Naive thymus-derived CD4-positive, alpha-beta T cell (primary cell): ENCODE measurements around the gene RNF113B. TPM values are rescaled to one million over a fixed set of nuclear protein-coding genes. Genes with fewer than 3 reads are reported as not detected.
A peak's percentile ranks its signal among the peaks of the same experiment; 100 is the strongest.

Source experiments
- ATAC-seq: fragments of 150-1000 bp; cut with Tn5 transposase; 2 replicates; pipeline ENCODE4 v1.10.0; 2021; ENCODE audit warnings: mild to moderate bottlenecking, moderate library complexity
- CTCF ChIA-PET: fragments of 350-600 bp; sonication (Branson Sonifier 250); formaldehyde crosslinking; loops from one replicate; lab custom pipeline; 2021; ENCODE audit warnings: antibody characterized with exemption; lab: Charles Lee
- POLR2A ChIA-PET: fragments of 350-600 bp; sonication (Branson Sonifier 250); formaldehyde crosslinking; loops from one replicate; lab custom pipeline; 2021; ENCODE audit warnings: antibody characterized with exemption, inconsistent platforms; lab: Charles Lee
- DNase-seq, 9 donors: peaks; one replicate each; pipeline versions ENCODE4 v3.0.0 to v3.0.0-alpha.2; 2020 to 2022; ENCODE audit warnings: mixed read lengths in 1 of 9
- H3K27ac ChIP-seq: one replicate; pipeline ENCODE4 v1.7.0; 2013; ENCODE audit warnings: mild to moderate bottlenecking, low read depth, low read length, moderate library complexity
- H3K27me3 ChIP-seq, 2 donors: one replicate each; pipeline ENCODE4 v1.7.0; 2013; ENCODE audit warnings: low read length in 2 of 2, mild to moderate bottlenecking in 2 of 2, moderate library complexity in 2 of 2; ENCODE audit not compliant: control insufficient read depth in 2 of 2, insufficient read depth in 2 of 2
- H3K36me3 ChIP-seq, 3 experiments: 1 replicate in 2 of 3; 2 replicates in 1 of 3; pipeline ENCODE4 v1.7.0; 2013; ENCODE audit warnings: low read length in 3 of 3, mild to moderate bottlenecking in 3 of 3, moderate library complexity in 1 of 3; ENCODE audit not compliant: insufficient read depth in 3 of 3, control insufficient read depth in 2 of 3
- H3K4me1 ChIP-seq, 2 donors: one replicate each; pipeline ENCODE4 v1.7.0; 2013; ENCODE audit warnings: low read length in 2 of 2, mild to moderate bottlenecking in 2 of 2, moderate library complexity in 1 of 2; ENCODE audit not compliant: control insufficient read depth in 2 of 2, insufficient read depth in 2 of 2
- H3K4me3 ChIP-seq: 2 replicates; pipeline ENCODE4 v1.7.0; 2013; ENCODE audit warnings: mild to moderate bottlenecking, low read length
- H3K9me3 ChIP-seq, 3 experiments: 1 replicate in 2 of 3; 2 replicates in 1 of 3; pipeline ENCODE4 v1.7.0; 2013; ENCODE audit warnings: low read length in 3 of 3; ENCODE audit not compliant: control insufficient read depth in 2 of 3
- H3K27ac Mint-ChIP-seq, 9 donors: one replicate each; pipeline ENCODE4 v1.8.0; 2020 to 2022; ENCODE audit warnings: mixed read lengths in 9 of 9, mild to moderate bottlenecking in 8 of 9, moderate library complexity in 5 of 9, inconsistent platforms in 2 of 9
- H3K27me3 Mint-ChIP-seq, 5 donors: one replicate each; pipeline ENCODE4 v1.8.0; 2021 to 2022; ENCODE audit warnings: mixed read lengths in 5 of 5, mild to moderate bottlenecking in 1 of 5
- H3K36me3 Mint-ChIP-seq, 5 donors: one replicate each; pipeline ENCODE4 v1.8.0; 2020 to 2022; ENCODE audit warnings: mixed read lengths in 5 of 5, mild to moderate bottlenecking in 3 of 5, inconsistent platforms in 1 of 5
- H3K4me1 Mint-ChIP-seq, 7 donors: one replicate each; pipeline ENCODE4 v1.8.0; 2020 to 2022; ENCODE audit warnings: mixed read lengths in 7 of 7, mild to moderate bottlenecking in 3 of 7, inconsistent platforms in 1 of 7
- H3K4me3 Mint-ChIP-seq, 10 donors: one replicate each; pipeline ENCODE4 v1.8.0; 2020 to 2022; ENCODE audit warnings: mild to moderate bottlenecking in 10 of 10, mixed read lengths in 10 of 10, moderate library complexity in 6 of 10, inconsistent platforms in 2 of 10
- H3K9me3 Mint-ChIP-seq, 11 donors: one replicate each; pipeline ENCODE4 v1.8.0; 2020 to 2022; ENCODE audit warnings: mixed read lengths in 11 of 11, mild to moderate bottlenecking in 4 of 11, inconsistent platforms in 1 of 11, moderate library complexity in 1 of 11
- intact Hi-C, 2 donors: fragments of 100-400 bp; cut with micrococcal nuclease; formaldehyde crosslinking; loops; one replicate each; pipeline ENCODE4 v1.15.1; 2023
- polyA plus RNA-seq, 2 donors: library from polyadenylated mRNA; unstranded; fragments of 300-500 nt; fragmentation: Illumina TruSeq; gene quantifications; one replicate each; pipeline ENCODE4 v1.2.3, GENCODE V29; 2021
- total RNA-seq, 6 experiments: library from RNA in 5 of 6; stranded (reverse) in 5 of 6; gene quantifications; 1 replicate in 5 of 6; 2 replicates in 1 of 6; pipeline ENCODE4 v1.2.3 and lab custom pipeline; 2021 to 2026

RNF113B gene
- total and polyA plus RNA-seq, 7 experiments from 2014 or later = not detected

- ATAC-seq (no peak), DNase-seq (no peak)
- no peak overlapping the region for H3K4me3 Mint-ChIP-seq
- Histone ChIP-seq H3K36me3 (no peaks in the 10 kb centered on the region), H3K9me3 (peaks cover 0 to 6% (median 0%) of the 10 kb centered on the region in 3 experiments), H3K27ac (no peak overlapping the region), H3K27me3 (no peaks in the 10 kb centered on the region), H3K4me3 (no peak overlapping the region), H3K4me1 (no peaks in the 10 kb centered on the region)
- ChIA-PET CTCF (no interaction called here), POLR2A (no interaction called here)
- peaks cover 0 to 4% (median 0%) of the 10 kb centered on the region in 5 donors for H3K36me3 Mint-ChIP-seq
- peaks cover 2 to 34% (median 11%) of the 10 kb centered on the region in 11 donors for H3K9me3 Mint-ChIP-seq
- no peak overlapping the region for H3K27ac Mint-ChIP-seq
- intact Hi-C loops = no loop called here
- peaks cover 0 to 32% (median 16%) of the 10 kb centered on the region in 5 donors for H3K27me3 Mint-ChIP-seq
- no peaks in the 10 kb centered on the region for H3K4me1 Mint-ChIP-seq
Measured at GRCh38 chr13:98206946-98207345, 29.9 kb upstream of the RNF113B start.

DNA sequence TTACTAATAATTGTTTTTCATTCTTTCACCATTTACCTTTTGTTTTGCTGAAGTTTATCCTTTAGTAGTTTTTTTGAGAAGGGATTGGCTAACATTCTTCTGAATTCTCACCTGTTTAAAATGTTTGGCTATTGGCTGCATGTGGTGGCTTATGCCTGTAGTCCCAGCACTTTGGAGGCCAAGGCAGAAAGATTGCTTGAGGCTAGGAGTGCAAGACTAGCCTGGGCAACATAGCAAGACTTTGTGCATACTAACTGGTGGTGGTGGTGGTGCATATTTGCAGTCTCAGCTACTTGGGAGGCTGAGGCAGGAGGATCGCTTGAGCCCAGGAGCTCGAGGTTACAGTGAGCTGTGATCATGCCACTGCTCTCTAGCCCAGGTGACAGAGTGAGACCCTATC lies 27.5 kb upstream of the RNF113B start:
- ATAC-seq (no peak), DNase-seq (no peak)
- POLR2A ChIA-PET = no interaction called here
- H3K9me3 ChIP-seq = peaks cover 0 to 6% (median 0%) of the 10 kb centered on the region in 3 experiments
- Mint-ChIP-seq H3K4me3 (no peak overlapping the region), H3K4me1 (no peaks in the 10 kb centered on the region), H3K27me3 (peaks cover 0 to 37% (median 20%) of the 10 kb centered on the region in 5 donors), H3K9me3 (peaks cover 2 to 31% (median 13%) of the 10 kb centered on the region in 11 donors), H3K27ac (no peak overlapping the region), H3K36me3 (peaks cover 0 to 4% (median 0%) of the 10 kb centered on the region in 5 donors)
- H3K4me1 ChIP-seq = no peaks in the 10 kb centered on the region
- no peaks in the 10 kb centered on the region for H3K27me3 ChIP-seq
- CTCF ChIA-PET = interaction anchor here (0.7 kb wide), 1 partner anchor 274 kb away, joined by 5 read pairs; no protein-coding TSS in a partner anchor
- H3K4me3 ChIP-seq = no peak overlapping the region
- intact Hi-C loops = no loop called here
- H3K27ac ChIP-seq = no peak overlapping the region
- no peaks in the 10 kb centered on the region for H3K36me3 ChIP-seq

- H3K27me3 ChIP-seq = no peaks in the 10 kb centered on the region
- no peaks in the 10 kb centered on the region for H3K4me1 ChIP-seq
- H3K27ac Mint-ChIP-seq = no peak overlapping the region
- ATAC-seq (no peak), DNase-seq (no peak)
- CTCF ChIA-PET = no interaction called here
- peaks cover 0 to 4% (median 0%) of the 10 kb centered on the region in 5 donors for H3K36me3 Mint-ChIP-seq
- no peaks in the 10 kb centered on the region for H3K36me3 ChIP-seq
- POLR2A ChIA-PET = no interaction called here
- H3K9me3 Mint-ChIP-seq = peaks cover 2 to 31% (median 13%) of the 10 kb centered on the region in 11 donors
- H3K27ac ChIP-seq = no peak overlapping the region
- intact Hi-C loops = no loop called here
- H3K27me3 Mint-ChIP-seq = peaks cover 0 to 42% (median 20%) of the 10 kb centered on the region in 5 donors
- H3K4me3 ChIP-seq = no peak overlapping the region
- H3K4me3 Mint-ChIP-seq = no peak overlapping the region
- H3K9me3 ChIP-seq = peaks cover 0 to 6% (median 0%) of the 10 kb centered on the region in 3 experiments
- H3K4me1 Mint-ChIP-seq = no peaks in the 10 kb centered on the region
Measured at GRCh38 chr13:98203646-98204326, 26.7 kb upstream of the RNF113B start.

- intact Hi-C loops = no loop called here
- Mint-ChIP-seq H3K27ac (no peak overlapping the region), H3K27me3 (peaks cover 0 to 38% (median 16%) of the 10 kb centered on the region in 5 donors), H3K9me3 (peaks cover 2 to 23% (median 12%) of the 10 kb centered on the region in 11 donors), H3K36me3 (peaks cover 0 to 4% (median 0%) of the 10 kb centered on the region in 5 donors), H3K4me1 (no peaks in the 10 kb centered on the region), H3K4me3 (no peak overlapping the region)
- no peak overlapping the region for H3K27ac ChIP-seq
- ChIA-PET CTCF (no interaction called here), POLR2A (no interaction called here)
- DNase-seq (no peak), ATAC-seq (no peak)
- no peaks in the 10 kb centered on the region for H3K27me3 ChIP-seq
- peaks cover 0 to 6% (median 0%) of the 10 kb centered on the region in 3 experiments for H3K9me3 ChIP-seq
- no peak overlapping the region for H3K4me3 ChIP-seq
- H3K4me1 ChIP-seq = no peaks in the 10 kb centered on the region
- no peaks in the 10 kb centered on the region for H3K36me3 ChIP-seq
Measured at GRCh38 chr13:98201984-98202383, 24.9 kb upstream of the RNF113B start.

DNA sequence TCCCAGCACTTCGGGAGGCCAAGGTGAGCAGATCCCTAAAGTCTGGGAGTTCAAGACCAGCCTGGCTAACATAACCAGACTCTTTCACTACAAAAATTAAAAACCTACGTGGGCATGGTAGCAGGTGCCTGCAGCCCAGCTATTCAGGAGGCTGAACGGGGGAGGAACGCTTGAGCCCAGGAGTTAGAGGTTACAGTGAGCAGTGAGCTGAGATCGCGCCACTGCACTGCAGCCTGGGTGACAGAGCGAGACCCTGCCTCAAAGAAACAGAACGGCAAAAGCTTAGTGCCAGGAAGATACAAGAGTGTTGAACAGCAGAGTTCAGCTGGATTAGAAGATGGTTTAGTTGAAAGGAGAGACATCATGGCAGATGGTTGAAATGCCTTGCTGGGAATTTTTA lies 24.1 kb upstream of the RNF113B start:
- no peaks in the 10 kb centered on the region for H3K36me3 ChIP-seq
- no peak overlapping the region for H3K27ac ChIP-seq
- ChIA-PET CTCF (no interaction called here), POLR2A (no interaction called here)
- intact Hi-C loops = no loop called here
- no peak overlapping the region for H3K4me3 ChIP-seq
- peaks cover 2 to 17% (median 7%) of the 10 kb centered on the region in 11 donors for H3K9me3 Mint-ChIP-seq
- no peaks in the 10 kb centered on the region for H3K4me1 Mint-ChIP-seq
- H3K4me1 ChIP-seq = no peaks in the 10 kb centered on the region
- peaks cover 0 to 4% (median 0%) of the 10 kb centered on the region in 3 experiments for H3K9me3 ChIP-seq
- H3K27me3 Mint-ChIP-seq = peaks cover 0 to 32% (median 8%) of the 10 kb centered on the region in 5 donors
- no peak overlapping the region for H3K4me3 Mint-ChIP-seq
- peak overlapping the region in 1 of 9 donors; percentile 30 for H3K27ac Mint-ChIP-seq
- peaks cover 0 to 4% (median 0%) of the 10 kb centered on the region in 5 donors for H3K36me3 Mint-ChIP-seq
- ATAC-seq (no peak), DNase-seq (no peak)
- no peaks in the 10 kb centered on the region for H3K27me3 ChIP-seq

GRCh38 chr13:98200211-98200878 lies 23.3 kb upstream of the RNF113B start:
- Mint-ChIP-seq H3K27me3 (peaks cover 0 to 25% (median 4%) of the 10 kb centered on the region in 5 donors), H3K27ac (no peak overlapping the region), H3K4me1 (no peaks in the 10 kb centered on the region), H3K4me3 (no peak overlapping the region), H3K9me3 (peaks cover 0 to 9% (median 2%) of the 10 kb centered on the region in 11 donors), H3K36me3 (no peaks in the 10 kb centered on the region)
- POLR2A ChIA-PET = no interaction called here
- ATAC-seq (no peak), DNase-seq (no peak)
- H3K27ac ChIP-seq = no peak overlapping the region
- H3K27me3 ChIP-seq = no peaks in the 10 kb centered on the region
- H3K9me3 ChIP-seq = no peaks in the 10 kb centered on the region
- intact Hi-C loops = no loop called here
- H3K4me3 ChIP-seq = no peak overlapping the region
- H3K36me3 ChIP-seq = no peaks in the 10 kb centered on the region
- H3K4me1 ChIP-seq = no peaks in the 10 kb centered on the region
- CTCF ChIA-PET = no interaction called here
